ENCODE data around the gene UFM1.
A peak's percentile ranks its signal among the peaks of the same experiment; 100 is the strongest.
"Not testable (repeated sequence)": the region's sequence is repeated elsewhere in the genome, so short reads cannot be mapped to it uniquely, and the experiment has no call there.

Gene UFM1

DNA sequence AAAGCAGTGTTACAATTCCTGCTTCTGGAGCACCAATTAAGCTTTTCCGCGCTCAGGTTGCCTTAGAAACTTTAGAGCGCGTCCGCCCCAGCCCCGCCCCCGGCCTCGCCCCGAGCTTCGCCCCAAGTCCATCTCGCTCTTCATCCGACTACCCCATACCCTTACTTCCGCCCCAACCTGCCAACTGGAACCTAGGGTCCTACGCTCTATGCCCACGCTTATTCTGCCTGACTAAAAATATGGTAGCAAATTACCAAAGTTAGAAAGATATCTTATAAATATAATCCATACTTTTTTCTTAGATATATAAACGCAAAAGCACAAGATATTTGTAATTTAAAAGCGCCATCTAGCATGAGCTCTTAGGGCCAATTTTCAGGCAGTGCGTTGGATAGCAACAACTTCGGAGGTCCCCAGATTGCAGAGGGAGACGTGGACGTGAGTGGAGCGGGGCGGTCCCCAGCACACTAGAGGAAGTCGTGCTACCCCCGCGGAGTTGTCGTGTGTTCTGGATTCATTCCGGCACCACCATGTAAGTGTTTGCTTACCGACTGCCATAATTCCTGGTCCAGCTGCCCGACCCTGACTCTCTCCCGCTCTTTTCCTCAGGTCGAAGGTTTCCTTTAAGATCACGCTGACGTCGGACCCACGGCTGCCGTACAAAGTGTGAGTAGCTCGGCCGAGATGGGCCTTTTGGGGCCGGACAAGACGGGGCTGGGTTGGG, at the start of gene UFM1:
UFM1 (plus strand) TSS at position 462 of the 724 bp plus-strand sequence; CDS start at position 531, 69 bp downstream.
- peak; percentile 90 for DNase-seq (ENCODE audit: low read depth)
- peak within 1 kb of the TSS; percentile 70 for H3K4me3 ChIP-seq (ENCODE audit: low read depth, low read length)
- TF ChIP-seq, protein P1, sequence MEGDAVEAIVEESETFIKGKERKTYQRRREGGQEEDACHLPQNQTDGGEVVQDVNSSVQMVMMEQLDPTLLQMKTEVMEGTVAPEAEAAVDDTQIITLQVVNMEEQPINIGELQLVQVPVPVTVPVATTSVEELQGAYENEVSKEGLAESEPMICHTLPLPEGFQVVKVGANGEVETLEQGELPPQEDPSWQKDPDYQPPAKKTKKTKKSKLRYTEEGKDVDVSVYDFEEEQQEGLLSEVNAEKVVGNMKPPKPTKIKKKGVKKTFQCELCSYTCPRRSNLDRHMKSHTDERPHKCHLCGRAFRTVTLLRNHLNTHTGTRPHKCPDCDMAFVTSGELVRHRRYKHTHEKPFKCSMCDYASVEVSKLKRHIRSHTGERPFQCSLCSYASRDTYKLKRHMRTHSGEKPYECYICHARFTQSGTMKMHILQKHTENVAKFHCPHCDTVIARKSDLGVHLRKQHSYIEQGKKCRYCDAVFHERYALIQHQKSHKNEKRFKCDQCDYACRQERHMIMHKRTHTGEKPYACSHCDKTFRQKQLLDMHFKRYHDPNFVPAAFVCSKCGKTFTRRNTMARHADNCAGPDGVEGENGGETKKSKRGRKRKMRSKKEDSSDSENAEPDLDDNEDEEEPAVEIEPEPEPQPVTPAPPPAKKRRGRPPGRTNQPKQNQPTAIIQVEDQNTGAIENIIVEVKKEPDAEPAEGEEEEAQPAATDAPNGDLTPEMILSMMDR (IDR thresholded peaks at IDR 0.05; ENCODE audit: low read depth, low read length, missing control alignments): no peak

DNA sequence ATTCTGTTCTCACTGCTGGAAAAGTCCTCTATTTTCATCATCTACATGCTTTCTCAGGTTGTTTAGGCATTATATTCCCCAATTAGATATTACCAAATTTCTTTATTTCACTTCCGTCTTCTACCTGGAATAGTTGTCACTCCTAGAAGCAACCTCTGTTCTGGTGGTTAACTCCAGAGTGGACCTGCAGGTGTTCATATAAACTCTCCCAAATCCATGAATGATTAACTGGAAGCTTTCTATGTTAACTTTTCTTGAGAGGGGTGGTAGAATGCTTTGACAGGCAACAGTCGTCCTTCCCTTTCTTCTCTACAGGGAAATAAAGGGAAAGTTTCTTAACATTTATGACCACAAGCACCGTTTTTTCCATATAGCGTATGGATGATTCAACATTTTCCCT, 48.4 kb upstream of the UFM1 start:
- TF ChIP-seq, protein P1 (IDR thresholded peaks at IDR 0.05; ENCODE audit: low read depth, low read length, missing control alignments): no peak
- DNase-seq (ENCODE audit: low read depth): no peak
- H3K4me3 ChIP-seq (ENCODE audit: low read depth, low read length): no peak overlapping the region

DNA sequence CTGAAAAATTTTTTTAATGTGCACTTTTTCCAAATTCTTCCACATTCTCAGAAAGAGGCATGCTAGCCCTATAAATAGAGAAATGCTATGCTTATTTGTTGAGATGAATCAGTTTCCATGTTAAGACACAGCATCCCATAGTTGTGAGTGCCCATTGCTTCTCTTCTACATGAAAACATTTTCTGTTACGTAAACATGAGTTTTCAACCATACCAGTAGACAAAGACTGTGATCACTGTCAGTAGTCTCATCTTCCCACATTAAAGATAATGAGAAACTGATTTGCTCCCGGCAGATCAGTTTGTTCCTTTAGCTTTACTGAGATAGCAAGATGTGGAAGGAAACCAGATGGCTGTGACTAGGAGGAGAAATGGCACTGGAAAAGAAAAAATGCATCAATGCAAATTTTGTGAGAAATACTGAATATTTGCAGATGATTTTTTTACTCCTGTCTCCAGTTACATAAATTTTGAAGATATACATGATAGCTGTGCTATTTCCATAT, 45.8 kb upstream of the UFM1 start:
- no peak for DNase-seq (ENCODE audit: low read depth)
- no peak overlapping the region for H3K4me3 ChIP-seq (ENCODE audit: low read depth, low read length)
- TF ChIP-seq, protein P1 (IDR thresholded peaks at IDR 0.05; ENCODE audit: low read depth, low read length, missing control alignments): no peak

DNA sequence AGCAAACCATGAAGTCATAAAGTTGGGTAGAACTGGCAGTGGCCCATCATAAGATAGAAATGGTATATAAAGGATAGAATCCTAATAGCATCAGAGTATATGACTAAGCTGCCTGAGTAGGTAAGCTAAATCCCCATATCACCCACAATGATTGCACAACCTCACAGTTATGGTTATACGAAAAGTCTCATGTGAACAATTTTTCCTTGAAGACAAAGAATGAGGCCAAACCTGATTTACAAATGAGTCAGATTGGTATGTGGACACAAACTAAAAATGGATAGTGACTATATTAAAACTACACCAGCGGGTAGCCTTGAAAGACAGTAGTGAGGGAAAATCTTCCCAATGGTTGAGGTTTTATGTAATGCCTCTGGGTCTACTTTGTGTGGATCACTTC, 40.9 kb upstream of the UFM1 start:
- no peak for DNase-seq (ENCODE audit: low read depth)
- TF ChIP-seq, protein P1 (IDR thresholded peaks at IDR 0.05; ENCODE audit: low read depth, low read length, missing control alignments): no peak
- H3K4me3 ChIP-seq (ENCODE audit: low read depth, low read length): no peak overlapping the region

DNA sequence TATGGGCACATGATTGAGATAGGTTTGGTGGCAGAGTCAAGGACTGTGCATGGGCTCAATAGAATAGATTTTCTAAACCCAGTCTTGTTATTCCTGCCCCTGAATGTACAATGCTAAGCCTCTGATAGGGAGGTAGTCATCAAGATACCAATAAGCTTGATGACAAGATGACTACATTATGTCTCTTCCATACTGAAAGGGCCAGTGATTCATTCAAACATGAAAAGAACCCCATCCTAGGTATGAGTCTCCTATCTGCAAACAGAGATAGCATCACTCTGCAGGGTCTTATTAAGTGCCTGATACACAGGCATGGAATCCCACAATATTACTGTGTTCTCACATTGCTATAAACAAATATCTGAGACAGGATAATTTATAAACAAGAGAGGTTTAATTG, 40.3 kb upstream of the UFM1 start:
- TF ChIP-seq, protein P1 (IDR thresholded peaks at IDR 0.05; ENCODE audit: low read depth, low read length, missing control alignments): no peak
- H3K4me3 ChIP-seq (ENCODE audit: low read depth, low read length): no peak overlapping the region
- no peak for DNase-seq (ENCODE audit: low read depth)

DNA sequence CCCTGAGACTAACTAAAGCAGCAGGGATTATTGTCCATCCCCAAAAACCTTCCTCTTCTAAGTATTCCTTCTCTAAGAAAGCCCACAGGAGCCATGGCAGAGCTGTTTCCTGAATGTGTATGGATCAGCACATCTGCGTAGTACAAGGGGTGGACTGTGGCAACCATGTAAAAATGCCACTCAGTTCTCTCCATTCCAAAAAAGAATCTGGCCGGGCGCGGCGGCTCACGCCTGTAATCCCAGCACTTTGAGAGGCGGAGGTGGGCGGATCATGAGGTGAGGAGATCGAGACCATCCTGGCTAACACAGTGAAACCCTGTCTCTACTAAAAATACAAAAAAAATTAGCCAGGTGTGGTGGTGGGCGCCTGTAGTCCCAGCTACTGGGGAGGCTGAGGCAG, 38.5 kb upstream of the UFM1 start:
- H3K4me3 ChIP-seq (ENCODE audit: low read depth, low read length); DNase-seq (ENCODE audit: low read depth): not testable (repeated sequence)

DNA sequence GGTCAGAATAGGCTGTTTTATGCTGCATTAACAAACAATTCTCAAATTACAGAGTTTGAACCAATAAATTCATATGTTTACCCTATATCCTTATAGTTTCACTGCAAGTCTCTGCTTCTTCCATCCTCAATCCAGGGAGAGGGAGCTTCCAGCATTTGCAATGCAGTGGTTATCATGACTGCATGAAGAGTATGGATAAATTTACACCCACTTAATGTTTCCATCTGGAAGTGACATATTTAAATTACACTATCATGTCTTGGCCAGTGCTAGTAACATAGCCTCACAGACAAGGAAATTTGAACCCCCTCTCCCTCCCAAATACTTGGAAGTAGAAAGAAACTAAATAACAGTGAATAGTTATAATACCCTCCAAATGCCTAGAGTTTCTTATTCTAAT, 33.5 kb upstream of the UFM1 start:
- TF ChIP-seq, protein P1 (IDR thresholded peaks at IDR 0.05; ENCODE audit: low read depth, low read length, missing control alignments): no peak
- no peak for DNase-seq (ENCODE audit: low read depth)
- no peak overlapping the region for H3K4me3 ChIP-seq (ENCODE audit: low read depth, low read length)
